Caco-2 (cell line): ENCODE measurements around the gene CREB5. TPM values are rescaled to one million over a fixed set of nuclear protein-coding genes. Genes with fewer than 3 reads are reported as not detected.

Experiments
- BruUV-seq: library from RNA; stranded (reverse); fragments of 400-500 nt; replicated peaks from 2 replicates; lab custom pipeline; 2021; lab: Mats Ljungman, UMichigan
- CTCF ChIA-PET: fragments of 300-600 bp; sonication (Branson Sonifier 250); formaldehyde crosslinking; loops from one replicate; lab custom pipeline; 2022; ENCODE audit warnings: antibody characterized with exemption; lab: Charles Lee
- POLR2A ChIA-PET: fragments of 300-600 bp; sonication (Branson Sonifier 250); formaldehyde crosslinking; loops from one replicate; lab custom pipeline; 2022; ENCODE audit warnings: antibody characterized with exemption; lab: Charles Lee
- DNase-seq, 2 experiments: peaks; one replicate each; pipeline versions ENCODE4 v3.0.0 to v3.0.0-alpha.2; 2020 to 2022
- H3K27me3 ChIP-seq: replicated peaks from 2 replicates; pipeline ENCODE4 v1.6.0; 2011; ENCODE audit warnings: low read length; ENCODE audit not compliant: control insufficient read depth, insufficient read depth
- H3K36me3 ChIP-seq: 2 replicates; pipeline ENCODE4 v1.5.1; 2011; ENCODE audit warnings: low read length; ENCODE audit not compliant: control insufficient read depth, insufficient read depth
- H3K4me1 ChIP-seq: fragments of 250-450 bp; sonication (Bioruptor Pico); 2 replicates; pipeline ENCODE4 v1.5.1; 2020; ENCODE audit warnings: mild to moderate bottlenecking
- H3K4me3 ChIP-seq: 2 replicates; pipeline ENCODE4 v1.5.1; 2011; ENCODE audit warnings: low read depth, mild to moderate bottlenecking, control low read depth, low read length
- H3K9me3 ChIP-seq: fragments of 250-450 bp; sonication (Bioruptor Pico); 2 replicates; pipeline ENCODE4 v1.5.1; 2020; ENCODE audit warnings: mild to moderate bottlenecking, moderate library complexity
- H3K27ac Mint-ChIP-seq: one replicate; pipeline ENCODE4 v1.8.0; 2022; ENCODE audit warnings: mixed read lengths; ENCODE audit not compliant: unreplicated experiment
- H3K27me3 Mint-ChIP-seq: one replicate; pipeline ENCODE4 v1.8.0; 2022; ENCODE audit warnings: mixed read lengths; ENCODE audit not compliant: insufficient read depth, unreplicated experiment
- H3K36me3 Mint-ChIP-seq: one replicate; pipeline ENCODE4 v1.8.0; 2022; ENCODE audit warnings: mild to moderate bottlenecking, mixed read lengths; ENCODE audit not compliant: insufficient read depth, unreplicated experiment
- H3K4me1 Mint-ChIP-seq: one replicate; pipeline ENCODE4 v1.8.0; 2022; ENCODE audit warnings: low read depth, mixed read lengths; ENCODE audit not compliant: unreplicated experiment
- H3K4me3 Mint-ChIP-seq: one replicate; pipeline ENCODE4 v1.8.0; 2022; ENCODE audit warnings: mild to moderate bottlenecking, moderate library complexity, mixed read lengths; ENCODE audit not compliant: unreplicated experiment
- H3K9me3 Mint-ChIP-seq: one replicate; pipeline ENCODE4 v1.8.0; 2022; ENCODE audit warnings: mixed read lengths; ENCODE audit not compliant: unreplicated experiment
- intact Hi-C: fragments of 100-400 bp; cut with micrococcal nuclease; formaldehyde crosslinking; loops from one replicate; pipeline ENCODE4 v1.10.0; 2022; ENCODE audit not compliant: unreplicated experiment
- total RNA-seq: library from RNA; stranded (reverse); gene quantifications from 2 replicates; pipeline ENCODE4 v1.2.3, GENCODE V29; 2022
- TF ChIP-seq, protein P1 (sequence below), 2 experiments: fragments of 200-600 bp in 1 of 2; IDR thresholded peaks; 1 replicate in 1 of 2; 2 replicates in 1 of 2; pipeline versions ENCODE4 v1.5.1 to v1.8.0; 2011 to 2022; ENCODE audit warnings: antibody characterized with exemption in 1 of 2, control low read depth in 1 of 2, inconsistent platforms in 1 of 2, low read depth in 1 of 2, low read length in 1 of 2, mild to moderate bottlenecking in 1 of 2, moderate library complexity in 1 of 2; ENCODE audit not compliant: insufficient read depth in 1 of 2, severe bottlenecking in 1 of 2, unreplicated experiment in 1 of 2

Gene CREB5
- total RNA-seq, 1 experiment from 2014 or later, result 9.1 TPM

DNA sequence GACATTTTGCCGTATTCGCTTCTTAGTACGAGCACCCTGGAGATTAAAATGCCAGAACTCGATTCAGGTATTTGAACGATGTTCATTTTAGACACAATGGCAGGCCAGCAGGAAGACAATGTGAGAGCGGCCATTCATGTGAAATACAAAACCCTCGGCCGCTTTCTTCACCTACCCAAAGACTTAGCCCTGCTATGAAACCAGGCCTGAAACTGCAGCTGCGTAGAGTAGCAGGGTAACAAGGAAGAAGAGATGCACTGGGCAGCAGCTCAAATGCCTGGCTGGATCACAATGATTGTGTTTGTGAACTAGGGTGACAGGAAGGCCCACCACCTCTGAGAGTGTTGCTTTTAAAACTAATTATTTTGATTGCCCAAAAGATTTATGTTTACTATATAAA is 311.0 kb downstream of the CREB5 start:
- Histone ChIP-seq H3K27me3 (no peaks in the 10 kb centered on the region), H3K4me1 (no peaks in the 10 kb centered on the region), H3K9me3 (no peaks in the 10 kb centered on the region), H3K4me3 (no peak overlapping the region), H3K36me3 (no peaks in the 10 kb centered on the region)
- no peaks in the 10 kb centered on the region for H3K36me3 Mint-ChIP-seq
- H3K4me3 Mint-ChIP-seq, result no peak overlapping the region
- no TSS peak for BruUV-seq
- TF ChIP-seq, protein P1, sequence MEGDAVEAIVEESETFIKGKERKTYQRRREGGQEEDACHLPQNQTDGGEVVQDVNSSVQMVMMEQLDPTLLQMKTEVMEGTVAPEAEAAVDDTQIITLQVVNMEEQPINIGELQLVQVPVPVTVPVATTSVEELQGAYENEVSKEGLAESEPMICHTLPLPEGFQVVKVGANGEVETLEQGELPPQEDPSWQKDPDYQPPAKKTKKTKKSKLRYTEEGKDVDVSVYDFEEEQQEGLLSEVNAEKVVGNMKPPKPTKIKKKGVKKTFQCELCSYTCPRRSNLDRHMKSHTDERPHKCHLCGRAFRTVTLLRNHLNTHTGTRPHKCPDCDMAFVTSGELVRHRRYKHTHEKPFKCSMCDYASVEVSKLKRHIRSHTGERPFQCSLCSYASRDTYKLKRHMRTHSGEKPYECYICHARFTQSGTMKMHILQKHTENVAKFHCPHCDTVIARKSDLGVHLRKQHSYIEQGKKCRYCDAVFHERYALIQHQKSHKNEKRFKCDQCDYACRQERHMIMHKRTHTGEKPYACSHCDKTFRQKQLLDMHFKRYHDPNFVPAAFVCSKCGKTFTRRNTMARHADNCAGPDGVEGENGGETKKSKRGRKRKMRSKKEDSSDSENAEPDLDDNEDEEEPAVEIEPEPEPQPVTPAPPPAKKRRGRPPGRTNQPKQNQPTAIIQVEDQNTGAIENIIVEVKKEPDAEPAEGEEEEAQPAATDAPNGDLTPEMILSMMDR (IDR thresholded peaks at IDR 0.05; ENCODE audit: insufficient read depth in 1 of 2, low read depth in 1 of 2, low read length in 1 of 2, severe bottlenecking in 1 of 2, unreplicated experiment in 1 of 2), result no peak
- no peaks in the 10 kb centered on the region for H3K27me3 Mint-ChIP-seq
- H3K4me1 Mint-ChIP-seq, result no peaks in the 10 kb centered on the region
- ChIA-PET POLR2A (no interaction called here), CTCF (no interaction called here)
- no peak for DNase-seq
- intact Hi-C loops, result no loop called here
- no peaks in the 10 kb centered on the region for H3K9me3 Mint-ChIP-seq
- H3K27ac Mint-ChIP-seq, result no peak overlapping the region

DNA sequence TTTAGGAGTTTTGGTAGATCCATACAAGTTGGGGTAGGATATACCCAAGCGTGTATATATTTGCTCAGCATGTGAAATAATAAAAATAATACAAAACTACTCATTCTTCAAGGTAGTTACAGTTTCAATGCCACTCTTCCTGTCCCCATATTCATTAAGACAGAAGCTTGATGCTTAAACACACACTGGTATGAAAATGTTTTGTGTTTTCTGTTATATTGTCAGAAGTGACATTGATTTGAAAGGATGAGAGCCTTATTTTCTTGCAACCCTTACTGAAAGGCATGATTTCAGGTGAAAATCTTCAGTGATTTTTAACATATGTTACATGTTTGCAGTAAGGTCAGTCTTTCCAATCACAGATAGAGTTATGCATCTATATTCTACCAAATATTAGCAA is 312.2 kb downstream of the CREB5 start:
- intact Hi-C loops, result no loop called here
- Histone ChIP-seq H3K4me3 (no peak overlapping the region), H3K9me3 (no peaks in the 10 kb centered on the region), H3K4me1 (no peaks in the 10 kb centered on the region), H3K36me3 (no peaks in the 10 kb centered on the region), H3K27me3 (no peaks in the 10 kb centered on the region)
- no peak for DNase-seq
- H3K9me3 Mint-ChIP-seq, result no peaks in the 10 kb centered on the region
- H3K36me3 Mint-ChIP-seq, result no peaks in the 10 kb centered on the region
- CTCF ChIA-PET, result no interaction called here
- H3K4me1 Mint-ChIP-seq, result no peaks in the 10 kb centered on the region
- no peak overlapping the region for H3K27ac Mint-ChIP-seq
- TF ChIP-seq, protein P1 (IDR thresholded peaks at IDR 0.05; ENCODE audit: insufficient read depth in 1 of 2, low read depth in 1 of 2, low read length in 1 of 2, severe bottlenecking in 1 of 2, unreplicated experiment in 1 of 2), result no peak
- POLR2A ChIA-PET, result no interaction called here
- H3K4me3 Mint-ChIP-seq, result no peak overlapping the region
- no TSS peak for BruUV-seq
- H3K27me3 Mint-ChIP-seq, result no peaks in the 10 kb centered on the region

DNA sequence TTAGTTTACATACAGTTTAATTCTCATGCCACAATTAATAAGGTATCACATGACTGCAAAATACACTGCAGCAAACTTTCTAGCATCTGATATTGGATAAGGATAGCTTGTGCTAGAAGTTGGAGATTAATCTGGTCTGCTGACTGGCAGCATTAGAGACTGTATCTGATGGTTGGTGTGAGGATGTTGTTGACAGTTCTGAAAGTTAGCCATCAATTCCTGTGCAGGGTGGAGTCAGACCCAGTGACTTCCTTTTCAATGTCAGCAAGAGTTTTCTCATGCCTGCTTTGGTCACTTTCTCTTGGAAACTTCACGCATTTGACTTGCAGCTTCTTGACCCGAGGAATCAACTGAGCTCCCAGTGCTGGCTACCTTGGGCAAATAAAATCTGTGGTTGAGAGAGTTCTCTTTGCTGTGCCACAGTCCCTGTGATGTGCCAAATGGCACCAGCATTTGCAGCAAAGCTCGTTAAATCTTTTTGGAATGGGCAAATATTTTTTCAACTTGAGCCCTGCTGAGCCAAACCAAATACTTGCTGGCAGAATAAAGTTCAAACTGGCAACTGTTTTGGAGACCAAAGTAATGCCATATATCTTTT is 312.8 kb downstream of the CREB5 start:
- Mint-ChIP-seq H3K27ac (no peak overlapping the region), H3K9me3 (no peaks in the 10 kb centered on the region), H3K4me3 (no peak overlapping the region), H3K27me3 (no peaks in the 10 kb centered on the region), H3K4me1 (no peaks in the 10 kb centered on the region), H3K36me3 (no peaks in the 10 kb centered on the region)
- intact Hi-C loops, result no loop called here
- DNase-seq, result no peak
- TF ChIP-seq, protein P1 (IDR thresholded peaks at IDR 0.05; ENCODE audit: insufficient read depth in 1 of 2, low read depth in 1 of 2, low read length in 1 of 2, severe bottlenecking in 1 of 2, unreplicated experiment in 1 of 2), result no peak
- BruUV-seq, result no TSS peak
- ChIA-PET POLR2A (no interaction called here), CTCF (no interaction called here)
- Histone ChIP-seq H3K27me3 (no peaks in the 10 kb centered on the region), H3K36me3 (no peaks in the 10 kb centered on the region), H3K4me3 (no peak overlapping the region), H3K4me1 (no peaks in the 10 kb centered on the region), H3K9me3 (no peaks in the 10 kb centered on the region)
